ENCODE data around the gene PDGFA. TPM values are rescaled to one million over a fixed set of nuclear protein-coding genes. Genes with fewer than 3 reads are reported as not detected.
A peak's percentile ranks its signal among the peaks of the same experiment; 100 is the strongest.

Gene PDGFA
- 4.9 and 33.7 TPM in 2 replicates for total RNA-seq (2014; rRNA removed; shearing (Covaris generic); ENCODE audit: low replicate concordance)

- no peaks in the 10 kb centered on the region for H3K36me3 ChIP-seq
- H3K27me3 ChIP-seq, result peaks cover 29% of the 10 kb centered on the region
- H3K9me3 ChIP-seq, result no peaks in the 10 kb centered on the region
- H3K4me3 ChIP-seq, result peak within 1 kb of the TSS; percentile 60
- peak; percentile 65 for DNase-seq
Observed at GRCh38 chr7:519484-520390, at the start of gene PDGFA. PDGFA (minus strand) TSS chr7:519846; CDS start chr7:519001, 845 bp downstream.

DNA sequence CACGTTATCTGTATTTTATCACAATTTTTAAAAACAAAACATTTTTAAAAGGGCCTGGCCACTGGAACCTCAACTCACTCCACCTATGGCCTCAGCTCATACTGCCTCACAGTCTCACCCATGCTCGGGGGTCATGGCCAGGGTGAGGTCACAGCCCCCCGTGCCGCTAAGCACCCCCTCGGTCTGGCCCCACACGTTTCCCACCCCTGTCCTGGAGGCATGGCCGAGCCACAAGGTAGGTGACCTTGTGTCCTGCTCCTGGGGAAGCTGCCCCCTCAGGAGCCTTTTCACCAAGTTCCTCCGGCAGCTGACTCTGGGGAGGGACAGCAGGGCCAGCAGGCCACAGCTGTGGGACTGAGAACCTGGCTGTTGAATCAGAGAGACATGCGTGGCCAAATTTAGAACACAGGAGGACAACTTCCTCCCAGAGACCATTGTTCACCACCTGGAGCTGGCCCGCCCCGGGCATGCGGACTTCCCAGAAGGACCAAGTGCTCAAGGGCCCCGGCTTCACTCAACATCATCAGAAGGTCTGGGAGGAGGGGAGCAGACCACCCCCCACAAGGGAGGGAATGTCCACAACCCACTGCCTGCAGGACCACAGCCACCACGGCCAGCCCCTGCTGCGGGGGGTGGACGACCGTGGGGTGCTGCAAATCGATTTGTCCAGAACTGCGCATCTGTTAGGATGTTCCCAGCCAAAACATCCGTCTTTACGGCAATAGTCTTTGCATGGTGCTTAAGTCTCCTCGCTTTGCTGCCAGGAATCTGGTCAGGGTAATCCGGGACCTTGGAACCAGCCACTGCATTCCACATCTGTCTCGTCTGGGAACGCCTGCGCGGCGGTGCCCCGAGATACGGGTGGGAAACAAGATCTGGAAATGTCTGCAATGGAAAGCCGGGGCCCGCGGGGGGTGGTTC is 48.6 kb upstream of the PDGFA start:
- Histone ChIP-seq H3K27me3 (no peaks in the 10 kb centered on the region), H3K36me3 (no peaks in the 10 kb centered on the region), H3K9me3 (no peaks in the 10 kb centered on the region), H3K4me3 (no peak overlapping the region)
- peak; percentile 49 for DNase-seq

DNA sequence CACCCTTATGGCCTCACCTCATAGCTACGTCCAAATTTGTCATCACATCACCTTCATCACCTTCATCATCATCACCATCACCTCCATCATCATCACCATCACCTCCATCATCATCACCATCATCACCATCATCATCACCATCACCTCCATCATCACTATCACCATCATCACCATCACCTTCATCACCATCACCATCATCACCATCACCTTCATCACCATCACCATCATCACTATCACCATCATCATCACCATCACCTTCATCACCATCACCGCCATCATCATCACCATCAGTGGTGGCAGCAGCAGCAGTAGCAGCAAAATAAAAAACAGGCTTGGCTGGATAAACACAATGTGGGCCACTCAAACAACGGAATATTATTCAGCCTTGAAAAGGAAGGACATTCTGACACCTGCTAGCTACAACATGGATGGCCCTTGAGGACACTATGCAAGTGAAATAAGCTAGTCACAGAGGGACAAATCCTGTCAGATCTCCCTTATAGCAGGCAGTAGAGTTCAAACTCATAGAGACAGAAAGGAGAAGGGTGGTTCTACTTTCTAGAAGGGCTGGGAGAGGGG is 47.7 kb upstream of the PDGFA start:
- H3K4me3 ChIP-seq, result no peak overlapping the region
- no peaks in the 10 kb centered on the region for H3K9me3 ChIP-seq
- no peak for DNase-seq
- no peaks in the 10 kb centered on the region for H3K36me3 ChIP-seq
- H3K27me3 ChIP-seq, result no peaks in the 10 kb centered on the region

GRCh38 chr7:566100-566499 is 46.5 kb upstream of the PDGFA start:
- Histone ChIP-seq H3K9me3 (no peaks in the 10 kb centered on the region), H3K27me3 (no peaks in the 10 kb centered on the region), H3K4me3 (no peak overlapping the region), H3K36me3 (no peaks in the 10 kb centered on the region)
- DNase-seq, result no peak

DNA sequence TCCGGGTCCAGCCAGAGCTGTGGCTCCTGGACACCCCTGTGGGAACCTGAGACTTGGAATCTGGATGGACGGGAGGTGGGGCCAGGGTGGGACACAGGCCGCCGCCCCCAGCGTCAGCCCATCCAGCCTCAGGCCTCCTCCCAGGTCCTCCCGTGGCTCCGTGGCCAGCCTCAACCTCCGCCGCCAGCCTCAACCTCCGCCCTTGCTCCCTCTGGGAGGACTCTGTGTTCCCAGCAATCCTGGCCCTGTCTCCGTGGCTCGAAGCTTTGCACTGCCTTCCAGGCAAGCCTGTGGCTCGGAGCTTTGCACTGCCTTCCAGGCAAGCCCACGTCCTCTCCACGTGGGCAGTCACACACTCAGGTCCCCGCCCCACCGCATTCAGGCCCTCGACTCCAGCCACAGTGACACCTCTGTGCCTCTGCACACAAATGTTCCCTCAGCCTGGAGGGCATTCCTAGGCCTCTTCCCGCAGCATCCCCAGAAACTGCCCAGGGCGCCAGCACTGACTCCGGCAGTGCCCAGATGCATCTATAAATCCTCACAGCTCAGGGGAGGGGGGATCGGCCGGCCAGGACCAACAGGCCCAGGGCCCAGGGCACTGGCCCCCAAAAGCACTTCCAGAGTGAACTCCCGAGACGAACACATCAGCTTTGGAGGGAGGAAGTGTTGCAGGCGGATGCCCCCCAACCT is 44.7 kb upstream of the PDGFA start:
- no peak for DNase-seq
- no peaks in the 10 kb centered on the region for H3K9me3 ChIP-seq
- no peak overlapping the region for H3K4me3 ChIP-seq
- H3K27me3 ChIP-seq, result no peaks in the 10 kb centered on the region
- H3K36me3 ChIP-seq, result no peaks in the 10 kb centered on the region

GRCh38 chr7:563629-564170 is 44.1 kb upstream of the PDGFA start:
- H3K27me3 ChIP-seq, result no peaks in the 10 kb centered on the region
- H3K4me3 ChIP-seq, result no peak overlapping the region

DNA sequence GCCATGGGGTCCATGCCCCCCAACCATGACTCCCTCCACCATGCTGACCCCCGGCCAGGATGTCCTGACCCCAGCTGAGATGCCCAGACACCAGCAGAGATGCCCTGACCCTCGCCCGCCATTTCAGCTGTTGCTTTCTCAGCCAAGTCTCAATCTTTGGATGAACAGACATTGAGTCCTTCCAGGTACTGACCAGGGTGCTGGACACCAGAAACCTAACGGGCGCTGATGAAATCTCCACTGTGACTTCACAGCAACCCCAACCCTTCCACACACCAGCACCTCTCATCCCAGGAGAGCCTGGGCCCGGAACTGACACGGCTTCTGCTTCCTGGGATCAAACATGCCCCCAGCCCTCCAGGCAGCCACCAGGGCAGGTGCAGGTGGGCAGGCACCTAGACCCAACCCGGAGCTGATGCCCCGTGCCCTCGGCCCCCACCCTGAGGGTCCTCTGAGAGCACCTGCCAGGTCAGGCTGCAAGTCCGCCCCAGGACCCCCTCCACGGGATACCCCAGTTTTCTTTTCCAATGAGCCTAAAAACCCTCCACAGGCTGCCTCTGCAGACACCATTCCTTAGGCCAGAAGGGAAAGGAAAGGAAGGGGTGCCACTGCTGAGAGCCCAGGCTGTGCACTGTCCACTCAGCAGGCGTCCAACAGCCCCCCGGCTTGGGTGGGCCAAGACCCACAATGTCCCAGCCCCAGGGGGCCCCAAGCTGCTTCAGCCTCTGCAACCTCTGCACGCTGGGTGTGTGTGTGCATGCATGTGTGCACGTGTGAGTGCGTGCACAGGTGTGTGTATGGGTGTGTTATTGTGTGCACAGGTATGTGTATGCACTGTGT is 43.4 kb upstream of the PDGFA start:
- H3K9me3 ChIP-seq, result no peaks in the 10 kb centered on the region
- no peak for DNase-seq
- no peaks in the 10 kb centered on the region for H3K27me3 ChIP-seq
- no peaks in the 10 kb centered on the region for H3K36me3 ChIP-seq
- no peak overlapping the region for H3K4me3 ChIP-seq

More at GRCh38 chr7:563629-564170, 44.1 kb upstream of the PDGFA start:
- H3K9me3 ChIP-seq, result no peaks in the 10 kb centered on the region
- DNase-seq, result no peak
- H3K36me3 ChIP-seq, result no peaks in the 10 kb centered on the region

DNA sequence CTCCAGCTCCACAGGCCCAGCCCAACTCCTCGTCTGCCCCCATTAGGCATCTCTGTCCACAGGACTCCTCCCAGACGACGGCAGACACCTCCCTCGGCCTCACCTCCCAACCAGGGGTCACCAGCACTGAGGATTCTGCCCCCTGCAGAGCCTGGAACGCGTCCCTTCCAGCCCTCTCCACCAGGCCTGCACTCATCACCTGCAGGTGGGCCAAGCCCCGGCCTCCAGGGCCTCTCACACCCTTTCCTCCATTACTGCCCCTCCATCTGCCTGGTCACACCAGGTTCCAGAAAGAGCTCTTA is 42.7 kb upstream of the PDGFA start:
- Histone ChIP-seq H3K4me3 (no peak overlapping the region), H3K9me3 (no peaks in the 10 kb centered on the region), H3K36me3 (no peaks in the 10 kb centered on the region), H3K27me3 (no peaks in the 10 kb centered on the region)
- DNase-seq, result no peak

GRCh38 chr7:561631-562373 is 42.2 kb upstream of the PDGFA start:
- Histone ChIP-seq H3K36me3 (no peaks in the 10 kb centered on the region), H3K27me3 (no peaks in the 10 kb centered on the region), H3K9me3 (no peaks in the 10 kb centered on the region), H3K4me3 (no peak overlapping the region)
- DNase-seq, result no peak

GRCh38 chr7:560966-561630 is 41.5 kb upstream of the PDGFA start:
- no peaks in the 10 kb centered on the region for H3K27me3 ChIP-seq
- H3K4me3 ChIP-seq, result no peak overlapping the region
- DNase-seq, result no peak
- H3K36me3 ChIP-seq, result no peaks in the 10 kb centered on the region
- H3K9me3 ChIP-seq, result no peaks in the 10 kb centered on the region

DNA sequence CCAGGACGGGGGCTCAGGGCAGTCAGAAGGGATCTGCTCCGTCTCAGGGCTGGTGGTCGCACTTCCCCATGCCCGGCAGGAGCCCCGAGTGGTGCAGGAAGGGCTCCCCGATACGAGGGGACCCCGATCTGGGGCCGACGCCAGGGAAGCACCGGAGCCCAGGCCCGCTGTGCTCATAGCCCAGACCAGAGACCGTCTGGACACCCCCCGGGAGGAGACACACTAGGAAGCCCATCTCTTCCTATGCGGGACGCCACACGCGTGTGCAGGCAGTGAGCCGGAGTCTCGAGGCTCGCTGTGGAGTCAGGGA is 39.7 kb upstream of the PDGFA start:
- no peaks in the 10 kb centered on the region for H3K27me3 ChIP-seq
- DNase-seq, result no peak
- no peaks in the 10 kb centered on the region for H3K36me3 ChIP-seq
- no peak overlapping the region for H3K4me3 ChIP-seq
- H3K9me3 ChIP-seq, result no peaks in the 10 kb centered on the region

DNA sequence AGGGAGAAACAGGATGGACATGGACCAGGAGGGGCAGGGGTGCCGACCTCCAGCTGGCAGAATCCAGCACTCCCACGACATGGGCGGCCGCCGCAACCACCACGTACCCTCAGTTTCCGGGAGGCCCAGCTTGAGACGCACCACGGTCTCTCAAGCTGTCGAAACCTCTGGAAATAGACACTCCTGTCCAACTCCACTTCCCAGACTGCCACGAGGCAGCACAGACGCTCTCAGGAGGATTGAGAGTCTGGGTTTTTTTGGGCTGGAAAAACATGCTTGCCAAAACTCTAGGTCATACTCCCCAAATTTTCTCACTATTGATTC is 37.9 kb upstream of the PDGFA start:
- H3K9me3 ChIP-seq, result no peaks in the 10 kb centered on the region
- no peaks in the 10 kb centered on the region for H3K36me3 ChIP-seq
- no peak for DNase-seq
- no peak overlapping the region for H3K4me3 ChIP-seq
- no peaks in the 10 kb centered on the region for H3K27me3 ChIP-seq

DNA sequence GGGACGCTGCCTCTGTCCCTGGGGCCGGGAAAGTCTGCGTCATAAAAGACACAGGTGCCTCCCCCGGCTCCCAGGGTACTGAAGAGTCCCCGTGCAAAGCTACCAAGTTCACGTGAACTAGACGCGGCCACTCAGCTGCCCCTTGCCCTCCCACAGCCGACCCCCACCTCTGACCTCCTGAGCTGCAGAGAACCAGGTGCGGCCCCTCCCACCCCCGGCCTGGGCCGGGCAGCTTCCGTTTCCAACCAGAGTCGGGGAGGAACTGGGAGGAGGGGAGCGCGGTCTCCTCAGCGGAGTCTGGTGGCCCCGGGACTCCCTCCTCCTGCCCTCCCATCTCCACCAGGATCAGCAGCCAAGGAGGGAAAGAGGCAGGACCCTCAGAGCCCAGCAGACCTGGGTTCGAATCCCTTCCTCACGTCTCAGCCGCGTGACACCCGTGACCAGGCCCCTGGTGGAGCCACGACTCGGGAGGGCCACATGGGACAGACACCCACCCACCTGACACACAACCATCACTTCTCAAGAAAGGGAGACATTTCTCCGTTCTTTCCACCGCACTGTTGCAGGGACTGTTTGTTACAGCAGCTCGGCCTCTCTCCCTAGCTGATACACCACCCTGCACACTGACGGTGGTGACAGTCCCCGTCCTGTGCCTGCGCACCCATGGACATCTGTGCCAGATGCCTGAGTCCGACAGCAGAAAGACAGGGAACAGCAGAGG is 37.4 kb upstream of the PDGFA start:
- no peaks in the 10 kb centered on the region for H3K36me3 ChIP-seq
- no peak for DNase-seq
- H3K27me3 ChIP-seq, result no peaks in the 10 kb centered on the region

DNA sequence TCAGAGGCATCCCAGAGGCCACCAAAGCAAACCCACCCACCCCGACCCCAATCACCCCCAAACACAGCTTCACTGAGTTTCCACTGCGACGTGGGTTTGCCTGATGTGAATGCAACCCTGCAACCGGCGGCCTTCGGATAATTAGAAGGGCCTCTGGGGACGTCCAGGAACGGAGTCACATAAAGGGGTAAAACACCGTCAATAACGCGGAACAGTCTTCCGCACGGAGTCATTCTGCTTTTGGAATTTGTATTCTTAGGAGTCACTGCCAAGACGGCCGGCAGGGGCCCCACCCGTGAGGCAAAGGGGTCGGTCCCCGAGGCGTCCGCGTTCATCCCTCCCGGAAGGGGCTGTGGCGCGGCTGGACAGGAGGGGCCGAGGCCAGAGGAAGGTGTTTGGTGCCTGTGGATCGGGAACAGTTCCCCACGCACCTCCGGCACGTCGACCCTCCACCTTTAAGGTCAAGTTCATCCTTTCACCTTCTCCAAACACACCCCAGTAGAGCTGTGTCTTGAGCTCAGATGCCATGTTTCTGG is 36.7 kb upstream of the PDGFA start:
- no peak overlapping the region for H3K4me3 ChIP-seq
- H3K36me3 ChIP-seq, result no peaks in the 10 kb centered on the region
- H3K9me3 ChIP-seq, result no peaks in the 10 kb centered on the region
- no peaks in the 10 kb centered on the region for H3K27me3 ChIP-seq
- DNase-seq, result no peak

More for the DNA sequence above, 37.4 kb upstream of the PDGFA start:
- Histone ChIP-seq H3K4me3 (no peak overlapping the region), H3K9me3 (no peaks in the 10 kb centered on the region)
